ENCODE results near the gene TENT5C.

Gene TENT5C

GRCh38 chr1:117573386-117574023 is 32.3 kb upstream of the TENT5C start:
- no peak for DNase-seq (ENCODE audit: low spot score)

GRCh38 chr1:117574161-117574835 is 31.6 kb upstream of the TENT5C start:
- no peak for DNase-seq (ENCODE audit: low spot score)

GRCh38 chr1:117575586-117576225 is 30.1 kb upstream of the TENT5C start:
- DNase-seq (ENCODE audit: low spot score): no peak

GRCh38 chr1:117576236-117576635 is 29.6 kb upstream of the TENT5C start:
- no peak for DNase-seq (ENCODE audit: low spot score)

GRCh38 chr1:117577191-117577885 is 28.5 kb upstream of the TENT5C start:
- no peak for DNase-seq (ENCODE audit: low spot score)

GRCh38 chr1:117578466-117578865 is 27.4 kb upstream of the TENT5C start:
- DNase-seq (ENCODE audit: low spot score): no peak

GRCh38 chr1:117579221-117579906 is 26.5 kb upstream of the TENT5C start:
- no peak for DNase-seq (ENCODE audit: low spot score)

- no peak for DNase-seq (ENCODE audit: low spot score)
These were observed 25.4 kb upstream of the TENT5C start for GRCh38 chr1:117580436-117580835.

GRCh38 chr1:117580882-117581281 is 25.0 kb upstream of the TENT5C start:
- no peak for DNase-seq (ENCODE audit: low spot score)

GRCh38 chr1:117581391-117581943 is 24.4 kb upstream of the TENT5C start:
- no peak for DNase-seq (ENCODE audit: low spot score)

GRCh38 chr1:117582451-117582850 is 23.4 kb upstream of the TENT5C start:
- DNase-seq (ENCODE audit: low spot score): no peak

- no peak for DNase-seq (ENCODE audit: low spot score)
These were observed 22.6 kb upstream of the TENT5C start for GRCh38 chr1:117583247-117583646.

- DNase-seq (ENCODE audit: low spot score): no peak
These were observed 21.7 kb upstream of the TENT5C start for GRCh38 chr1:117584181-117584580.

GRCh38 chr1:117585086-117585485 is 20.8 kb upstream of the TENT5C start:
- no peak for DNase-seq (ENCODE audit: low spot score)

GRCh38 chr1:117586337-117586736 is 19.5 kb upstream of the TENT5C start:
- DNase-seq (ENCODE audit: low spot score): no peak

- DNase-seq (ENCODE audit: low spot score): no peak
These were observed 18.9 kb upstream of the TENT5C start for GRCh38 chr1:117586747-117587498.

GRCh38 chr1:117587499-117588356 is 18.1 kb upstream of the TENT5C start:
- DNase-seq (ENCODE audit: low spot score): no peak

- no peak for DNase-seq (ENCODE audit: low spot score)
These were observed 16.3 kb upstream of the TENT5C start for GRCh38 chr1:117589544-117589943.

GRCh38 chr1:117590273-117590925 is 15.4 kb upstream of the TENT5C start:
- DNase-seq (ENCODE audit: low spot score): no peak

GRCh38 chr1:117591252-117591651 is 14.6 kb upstream of the TENT5C start:
- no peak for DNase-seq (ENCODE audit: low spot score)

Data from germinal center (tissue), 1 donor.